ENCODE measurements around the gene SLC1A2.

The SLC1A2 gene

DNA sequence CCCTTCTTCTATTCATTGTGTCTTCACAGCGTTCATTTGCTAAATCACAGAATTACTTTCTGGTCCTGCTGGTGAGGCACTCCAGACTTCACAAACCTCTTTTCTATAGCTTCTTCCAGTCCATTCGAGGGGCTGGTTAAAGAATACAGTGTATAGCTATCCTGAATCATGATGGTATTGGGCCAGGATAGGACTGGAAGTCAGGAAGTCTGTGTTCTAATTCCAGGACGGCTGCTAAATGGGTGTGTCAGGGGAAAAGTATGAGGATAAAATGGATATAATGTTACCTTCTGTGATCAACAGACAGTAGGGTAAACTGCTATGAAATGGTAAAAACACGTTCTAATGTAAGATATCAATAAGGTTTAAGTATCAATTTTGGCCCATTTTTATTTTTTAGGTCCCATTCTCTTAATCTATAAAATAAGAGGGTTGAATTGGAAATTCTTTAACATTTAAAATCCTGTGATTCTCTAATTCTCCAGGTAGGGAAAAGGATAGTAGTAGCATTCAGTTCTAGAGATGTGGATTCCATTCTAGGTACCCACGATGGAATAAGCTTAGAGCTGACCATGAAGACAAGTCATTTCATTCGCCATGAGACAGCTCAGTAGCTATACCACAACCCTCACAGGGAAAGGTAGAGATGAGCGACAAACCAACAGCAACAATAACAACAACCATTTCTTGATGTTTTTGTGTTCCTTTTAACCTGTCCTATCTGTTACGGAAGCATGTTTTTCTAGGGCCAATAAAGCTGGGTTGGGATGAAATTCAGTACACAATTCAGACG is 96.1 kb downstream of the SLC1A2 start:
- no peak for DNase-seq

GRCh38 chr11:35322318-35322979 is 96.9 kb downstream of the SLC1A2 start:
- no peak for DNase-seq

DNA sequence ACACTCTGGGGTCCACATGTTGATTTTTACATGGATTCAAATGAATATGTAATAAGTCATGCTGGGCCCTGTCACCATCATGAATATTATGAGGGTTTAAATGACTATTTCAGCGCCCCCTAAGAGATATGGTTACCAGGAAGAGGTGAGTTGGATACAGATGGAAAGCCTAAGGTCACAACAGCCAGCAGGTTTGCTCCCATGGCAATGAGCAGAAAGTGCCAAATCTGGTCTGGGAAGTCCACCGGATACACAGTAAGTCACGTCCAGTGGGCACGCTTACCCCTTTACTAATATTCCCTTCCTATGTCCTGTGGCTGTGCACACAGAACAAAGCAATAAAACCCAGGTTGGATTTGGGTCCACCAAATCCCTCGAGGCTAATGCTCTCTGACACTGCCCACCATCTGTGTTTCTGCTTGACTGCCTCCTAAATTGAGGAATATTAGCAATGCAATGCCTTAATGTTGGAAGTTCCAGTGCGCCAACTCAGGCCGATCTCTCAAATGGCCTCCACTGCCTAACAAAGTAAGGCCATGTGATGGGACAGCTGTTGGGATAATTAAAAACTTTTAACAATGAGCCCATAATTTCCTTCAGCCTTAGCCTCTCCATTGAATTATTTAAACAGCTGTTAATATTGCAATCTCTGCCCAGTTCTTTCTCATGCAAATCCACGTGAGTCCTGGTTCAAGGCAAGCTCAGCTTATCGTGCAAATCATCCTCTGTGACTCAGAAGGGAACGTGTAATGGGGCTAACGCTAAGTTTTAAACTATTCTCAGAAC is 97.6 kb downstream of the SLC1A2 start:
- DNase-seq, result no peak

GRCh38 chr11:35321111-35321510 is 98.2 kb downstream of the SLC1A2 start:
- no peak for DNase-seq

DNA sequence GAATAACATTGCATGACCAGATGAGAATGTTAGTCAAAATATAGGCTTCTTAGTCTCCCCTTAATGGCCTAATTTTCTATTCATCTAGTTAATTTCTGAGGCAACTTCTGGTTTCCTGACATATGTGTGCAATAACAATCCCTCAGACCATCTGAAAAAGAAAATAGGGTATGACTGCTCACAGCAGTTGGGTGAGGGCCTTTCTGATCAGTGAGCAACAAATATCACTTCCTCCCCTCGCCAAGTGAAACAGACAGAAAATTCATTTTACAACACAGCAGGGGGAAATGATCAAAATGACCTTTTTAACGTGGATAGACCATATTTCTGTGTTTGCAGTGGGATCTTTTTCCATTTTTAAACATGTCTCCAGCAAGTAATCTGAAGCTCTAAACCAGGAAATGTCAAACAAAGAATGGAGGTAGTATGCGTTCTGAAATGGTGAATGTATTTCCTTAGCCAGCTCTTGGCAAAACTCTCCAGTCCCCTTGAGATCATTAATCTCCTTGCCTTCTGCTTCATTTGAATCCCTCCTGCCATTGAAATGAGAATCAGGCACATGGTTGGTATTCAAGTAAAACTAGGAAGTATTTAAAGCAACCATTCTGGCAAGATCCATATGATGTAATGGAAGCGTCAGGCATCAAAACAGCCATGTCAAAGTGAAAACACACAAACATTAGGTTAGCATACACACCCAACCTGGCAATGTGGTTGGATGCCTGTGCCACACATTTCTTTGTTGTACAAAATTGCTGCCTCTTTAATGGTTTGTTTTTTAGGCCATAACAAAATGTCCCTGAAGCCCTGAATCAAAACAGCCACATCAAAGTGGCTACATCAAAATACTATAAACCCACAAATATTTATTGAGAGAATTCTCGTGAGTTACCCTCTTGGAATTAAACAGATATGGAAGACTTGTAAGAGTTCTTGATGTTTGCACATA is 100.1 kb downstream of the SLC1A2 start:
- DNase-seq, result no peak

DNA sequence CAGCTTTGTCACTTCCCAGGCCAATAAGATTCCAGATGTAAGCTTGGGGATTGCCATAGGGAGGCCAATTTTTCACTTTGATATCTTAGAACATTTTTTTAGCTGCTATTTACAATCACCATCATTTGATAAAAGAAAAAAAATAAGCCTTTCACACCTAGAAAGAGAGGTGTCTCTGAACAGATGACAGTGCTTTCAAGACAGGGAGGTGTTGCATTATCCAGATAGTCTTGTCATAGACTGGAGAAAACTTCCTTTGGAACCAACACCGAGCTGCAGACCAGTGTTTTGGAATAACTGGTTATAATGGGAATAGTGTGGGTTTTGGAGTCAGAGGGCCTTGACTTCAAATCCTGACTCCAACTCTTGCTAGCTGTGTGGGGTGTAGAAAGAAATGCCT is 101.0 kb downstream of the SLC1A2 start:
- DNase-seq, result no peak

DNA sequence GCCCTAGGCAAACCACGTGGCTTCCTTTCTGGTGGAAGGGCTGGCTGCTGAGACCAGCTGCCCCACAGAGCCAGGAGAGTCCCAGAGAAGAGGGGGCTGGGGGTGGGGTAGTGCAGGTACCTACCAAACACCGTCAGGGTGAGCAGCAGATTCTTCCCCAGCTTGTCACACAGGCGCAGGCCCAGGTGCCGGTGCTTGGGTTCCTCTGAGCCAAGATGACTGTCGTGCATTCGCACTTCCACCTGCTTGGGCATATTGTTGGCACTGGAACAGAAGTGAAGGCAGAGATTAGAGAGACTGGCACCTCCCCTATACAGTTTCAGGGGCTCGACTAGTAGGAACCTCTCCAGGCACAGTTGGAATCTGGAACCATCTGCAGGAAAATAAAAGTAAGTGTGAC is 102.1 kb downstream of the SLC1A2 start:
- no peak for DNase-seq

- DNase-seq, result no peak
Observed at GRCh38 chr11:35316161-35316560, 103.2 kb downstream of the SLC1A2 start.

DNA sequence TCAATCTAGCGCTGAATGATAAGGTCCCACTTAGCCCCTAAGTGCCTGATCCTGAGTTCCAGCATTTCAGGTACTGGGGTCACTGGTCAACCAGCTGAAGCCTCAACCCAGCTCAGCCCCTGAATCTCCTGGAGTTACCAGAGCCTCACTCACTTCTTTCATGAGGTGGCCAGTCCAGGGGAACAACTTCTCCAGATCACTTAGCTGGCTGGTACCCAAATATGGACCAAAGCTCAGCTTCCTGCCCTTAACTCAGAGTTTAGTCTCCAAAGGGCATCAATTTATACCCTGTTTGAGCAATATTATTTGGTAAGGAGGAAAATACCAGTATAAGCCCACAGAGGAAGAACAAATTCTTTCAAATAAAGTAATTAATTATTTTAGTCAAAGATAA is 105.6 kb downstream of the SLC1A2 start:
- no peak for DNase-seq

- no peak for DNase-seq
Observed at GRCh38 chr11:35313066-35313759, 106.1 kb downstream of the SLC1A2 start.

DNA sequence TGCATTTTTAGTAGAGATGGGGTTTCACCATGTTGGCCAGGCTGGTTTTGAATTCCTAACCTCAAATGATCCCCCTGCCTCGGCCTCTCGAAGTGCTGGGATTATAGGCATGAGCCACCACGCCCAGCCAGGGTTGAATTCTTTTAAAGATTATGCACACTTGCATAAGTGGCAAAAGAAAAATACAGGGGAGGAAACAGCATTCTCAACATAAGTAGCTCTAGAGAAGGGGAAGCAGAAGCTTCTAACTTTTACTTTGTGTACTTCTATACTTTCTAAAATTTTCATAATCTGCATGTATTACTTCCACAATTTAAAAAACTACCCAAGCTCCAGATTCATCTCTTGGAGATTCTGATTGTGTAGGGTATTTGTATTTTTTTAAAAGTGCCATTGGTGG is 108.0 kb downstream of the SLC1A2 start:
- no peak for DNase-seq

DNA sequence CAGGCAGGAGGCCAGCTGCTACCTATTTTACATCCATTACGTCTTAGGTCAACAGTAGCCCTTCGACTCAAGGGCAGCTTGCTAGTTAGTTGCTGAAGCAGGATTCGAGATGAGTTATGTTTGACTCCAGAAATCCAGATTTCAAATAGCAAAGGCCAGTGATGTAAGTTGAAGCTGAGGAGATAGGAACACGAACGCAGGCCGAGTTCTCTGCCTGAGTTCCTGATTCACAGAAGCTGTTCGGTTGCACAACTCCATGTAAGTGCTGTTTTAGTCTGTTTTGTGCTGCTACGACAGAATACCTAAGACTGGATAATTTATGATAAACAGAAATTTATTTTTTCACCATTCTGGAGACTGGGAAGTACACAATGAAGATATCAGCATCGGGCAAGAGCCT is 111.2 kb downstream of the SLC1A2 start:
- no peak for DNase-seq

- DNase-seq, result no peak
Observed at GRCh38 chr11:35307221-35307621, 112.1 kb downstream of the SLC1A2 start.

DNA sequence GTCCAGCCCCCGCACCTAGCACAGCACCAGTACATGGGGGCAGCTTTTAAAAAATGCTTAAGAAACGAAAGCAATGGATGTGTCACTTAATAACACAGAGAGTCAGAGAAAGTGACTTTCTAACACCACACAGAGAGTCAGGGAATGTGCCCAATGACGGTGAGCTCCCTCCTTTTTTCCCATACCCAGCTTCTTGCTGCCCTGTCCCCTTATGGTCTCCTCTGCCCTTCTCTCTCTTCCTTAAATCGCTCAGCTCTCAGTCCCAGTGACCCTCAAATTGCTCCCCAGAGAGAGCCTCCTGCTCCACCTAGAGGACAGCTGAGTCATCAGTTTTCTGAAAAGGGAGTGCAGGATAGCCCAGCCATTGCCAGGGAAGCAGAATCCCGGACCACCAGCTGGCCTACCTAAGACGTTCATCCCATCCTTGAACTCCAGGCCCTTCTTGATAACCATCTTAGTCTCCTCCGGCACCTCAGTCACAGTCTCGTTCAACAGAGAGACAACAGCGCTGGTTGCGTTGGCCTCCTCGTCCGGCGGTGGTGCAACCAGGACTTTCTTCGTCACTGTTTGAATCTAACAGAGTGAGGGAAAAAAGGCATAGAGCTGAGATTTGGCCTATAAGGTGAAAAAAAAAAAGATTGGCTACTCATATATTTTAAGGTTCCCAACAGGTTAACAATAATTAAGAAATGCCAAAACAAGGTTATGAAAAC is 113.5 kb downstream of the SLC1A2 start:
- DNase-seq, result no peak

DNA sequence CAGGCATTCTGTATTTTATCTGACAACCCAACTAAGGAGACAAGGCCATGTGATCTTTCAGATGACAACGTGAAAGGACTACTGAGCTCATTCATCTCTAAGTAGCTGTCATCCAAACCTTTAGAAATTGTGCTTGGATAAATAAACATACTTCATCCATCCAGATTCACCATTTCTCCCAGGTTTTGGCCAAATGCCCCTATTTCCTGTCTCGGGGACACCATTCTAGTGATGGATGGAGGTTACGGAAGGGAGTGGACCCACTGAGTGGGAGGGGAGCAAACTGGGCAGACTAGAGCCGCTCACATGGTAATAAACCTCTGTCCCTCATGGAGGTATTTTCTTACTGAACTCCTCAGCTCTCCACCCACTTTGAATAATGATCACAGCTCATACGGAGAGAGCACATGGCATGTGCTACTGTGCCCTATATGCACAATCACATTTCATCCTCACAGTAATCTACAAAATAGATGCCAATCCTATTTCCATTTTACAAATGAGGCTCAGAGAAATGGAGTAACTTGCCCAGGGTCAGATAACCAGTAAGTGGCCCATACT is 114.4 kb downstream of the SLC1A2 start:
- no peak for DNase-seq

DNA sequence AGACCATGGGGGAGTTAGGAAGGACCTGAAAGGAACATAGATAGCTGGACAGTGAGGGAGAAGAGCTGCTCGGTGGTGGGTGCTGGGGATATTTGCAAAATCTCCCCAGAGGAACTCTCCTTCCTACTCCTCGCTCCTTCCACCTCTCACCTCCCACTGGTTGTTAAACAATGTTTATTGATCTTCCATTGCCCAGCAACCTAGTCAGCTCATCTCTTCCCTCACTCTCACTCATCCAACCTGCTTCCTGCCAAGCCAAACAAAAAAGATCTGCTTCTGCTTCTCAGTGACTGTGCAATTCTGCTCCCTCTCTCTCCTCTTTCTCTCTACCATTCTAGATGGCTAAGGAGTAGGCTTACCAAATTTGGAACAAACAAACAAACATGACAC is 115.0 kb downstream of the SLC1A2 start:
- DNase-seq, result no peak

GRCh38 chr11:35303596-35304385 is 115.6 kb downstream of the SLC1A2 start:
- no peak for DNase-seq

- no peak for DNase-seq
Observed at GRCh38 chr11:35302398-35302797, 117.0 kb downstream of the SLC1A2 start.

DNA sequence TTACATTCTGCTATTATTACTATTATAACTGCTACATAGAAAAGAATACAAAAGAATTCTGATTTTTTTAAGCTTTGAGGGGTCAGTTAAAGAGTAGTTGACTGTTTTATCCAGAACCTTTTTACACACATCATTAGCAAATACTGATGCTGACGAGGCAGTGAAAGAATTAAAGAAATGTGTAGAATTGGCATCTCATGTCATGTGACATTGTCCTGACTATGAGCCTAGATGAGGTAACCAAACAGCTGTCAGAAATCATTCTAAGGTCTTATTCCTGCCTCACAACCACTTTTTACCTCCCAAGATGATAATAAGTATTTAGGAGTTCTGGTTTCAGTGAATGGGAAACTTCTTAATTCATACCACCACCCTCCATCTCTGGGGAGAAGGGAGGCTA is 121.0 kb downstream of the SLC1A2 start:
- DNase-seq, result no peak

GRCh38 chr11:35295751-35296150 is 123.6 kb downstream of the SLC1A2 start:
- no peak for DNase-seq

All from NCI-H2171 (cell line).